Activated naive CD4-positive, alpha-beta T cell treated with anti-CD3 and anti-CD28 coated beads for 36 hours (primary cell): ENCODE measurements around the gene VPS26C. TPM values are rescaled to one million over a fixed set of nuclear protein-coding genes. Genes with fewer than 3 reads are reported as not detected.
A peak's percentile ranks its signal among the peaks of the same experiment; 100 is the strongest.

Experiments
- CTCF ChIA-PET: fragments of 350-600 bp; sonication (Branson Sonifier 250); formaldehyde crosslinking; loops from one replicate; lab custom pipeline; 2021; ENCODE audit warnings: antibody characterized with exemption; lab: Charles Lee
- DNase-seq: peaks from one replicate; pipeline ENCODE4 v3.0.0-alpha.2; 2020
- H3K27ac Mint-ChIP-seq: one replicate; pipeline ENCODE4 v1.8.0; 2021; ENCODE audit warnings: mild to moderate bottlenecking, mixed read lengths
- H3K27me3 Mint-ChIP-seq: one replicate; pipeline ENCODE4 v1.8.0; 2021; ENCODE audit warnings: low read depth, mixed read lengths
- H3K36me3 Mint-ChIP-seq: one replicate; pipeline ENCODE4 v1.8.0; 2021; ENCODE audit warnings: low read depth, mixed read lengths
- H3K4me1 Mint-ChIP-seq: one replicate; pipeline ENCODE4 v1.8.0; 2021; ENCODE audit warnings: low read depth, mixed read lengths
- H3K4me3 Mint-ChIP-seq: one replicate; pipeline ENCODE4 v1.8.0; 2021; ENCODE audit warnings: mild to moderate bottlenecking, moderate library complexity, mixed read lengths
- H3K9me3 Mint-ChIP-seq: one replicate; pipeline ENCODE4 v1.8.0; 2021; ENCODE audit warnings: mixed read lengths
- intact Hi-C: fragments of 100-400 bp; cut with micrococcal nuclease; formaldehyde crosslinking; loops from one replicate; pipeline ENCODE4 v1.15.1; 2023
- total RNA-seq, 2 experiments: library from RNA; stranded (reverse); gene quantifications; one replicate each; pipeline ENCODE4 v1.2.3, GENCODE V29; 2021

VPS26C gene
- total RNA-seq, 2 experiments from 2014 or later = 50.1 to 51.0 TPM

DNA sequence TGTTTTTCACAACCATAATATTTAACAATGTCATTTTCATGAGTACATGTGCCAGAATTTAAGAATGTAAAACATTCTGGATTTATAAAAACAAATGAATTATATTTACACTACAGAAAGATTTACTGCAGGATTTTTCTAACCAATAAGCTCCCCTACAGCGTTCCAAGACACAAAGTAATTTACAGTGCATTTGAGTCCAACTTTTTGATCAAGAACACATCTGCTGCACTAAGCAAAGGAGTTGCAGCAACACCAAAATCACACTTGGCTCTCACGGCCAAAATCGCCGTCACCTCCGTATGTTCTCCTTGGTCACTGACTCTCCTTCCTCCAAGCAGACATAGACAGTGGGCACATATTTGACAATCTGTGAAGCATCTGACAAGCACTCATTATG, 7.7 kb downstream of the VPS26C start:
- CTCF ChIA-PET = no interaction called here
- Mint-ChIP-seq H3K9me3 (no peaks in the 10 kb centered on the region), H3K27ac (no peak overlapping the region), H3K36me3 (peaks cover 4% of the 10 kb centered on the region), H3K4me3 (no peak overlapping the region), H3K4me1 (peaks cover 30% of the 10 kb centered on the region), H3K27me3 (no peaks in the 10 kb centered on the region)
- intact Hi-C loops = loop anchor here (2.0 kb wide), 1 partner anchor 187 kb away; the partner anchor contains the start of genes PIGP and TTC3
- DNase-seq = no peak

GRCh38 chr21:37257967-37258877, 8.9 kb downstream of the VPS26C start:
- intact Hi-C loops = loop anchor here (1.0 to 2.0 kb wide), 3 partner anchors 9 to 185 kb away; partner anchors contain the start of genes PIGP, TTC3 and VPS26C
- peak; percentile 88 for DNase-seq
- Mint-ChIP-seq H3K27ac (peak overlapping the region; percentile 91), H3K4me3 (peak overlapping the region; percentile 77), H3K4me1 (peaks cover 25% of the 10 kb centered on the region), H3K27me3 (no peaks in the 10 kb centered on the region), H3K9me3 (no peaks in the 10 kb centered on the region), H3K36me3 (peaks cover 7% of the 10 kb centered on the region)
- CTCF ChIA-PET = interaction anchor here (0.8 to 1.4 kb wide), 3 partner anchors 15 to 306 kb away, joined by 3 to 5 read pairs (median 3); no protein-coding TSS in a partner anchor

DNA sequence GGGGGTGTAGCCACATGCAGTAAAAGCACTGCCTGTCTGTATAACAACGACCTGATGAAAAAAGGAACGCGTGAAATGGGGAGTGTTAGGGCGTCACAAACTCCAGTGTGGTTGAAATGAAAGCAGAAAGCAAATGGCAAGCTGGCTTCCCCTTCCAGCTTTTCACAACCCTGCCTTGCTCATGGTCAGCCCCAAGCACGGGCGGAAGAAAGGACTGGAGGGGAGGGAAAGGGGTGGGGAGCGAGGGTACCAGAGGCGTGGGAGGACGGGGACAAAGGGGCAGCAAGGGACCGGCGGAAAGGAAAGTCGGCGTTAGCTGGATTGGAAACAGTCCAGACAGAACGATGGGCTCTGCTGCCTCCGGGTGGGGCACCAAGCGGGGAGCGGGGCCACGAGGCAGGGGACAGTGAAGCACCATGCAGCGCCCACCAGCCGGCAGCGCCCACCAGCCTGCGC, 9.6 kb downstream of the VPS26C start:
- H3K27ac Mint-ChIP-seq = peak overlapping the region; percentile 91
- H3K4me3 Mint-ChIP-seq = peak overlapping the region; percentile 77
- CTCF ChIA-PET = interaction anchor here (1.0 to 1.4 kb wide), 2 partner anchors 112 to 306 kb away, joined by 3 to 5 read pairs; no protein-coding TSS in a partner anchor
- H3K9me3 Mint-ChIP-seq = no peaks in the 10 kb centered on the region
- H3K4me1 Mint-ChIP-seq = peaks cover 28% of the 10 kb centered on the region
- H3K36me3 Mint-ChIP-seq = peaks cover 7% of the 10 kb centered on the region
- intact Hi-C loops = no loop called here
- no peaks in the 10 kb centered on the region for H3K27me3 Mint-ChIP-seq
- peak; percentile 51 for DNase-seq

DNA sequence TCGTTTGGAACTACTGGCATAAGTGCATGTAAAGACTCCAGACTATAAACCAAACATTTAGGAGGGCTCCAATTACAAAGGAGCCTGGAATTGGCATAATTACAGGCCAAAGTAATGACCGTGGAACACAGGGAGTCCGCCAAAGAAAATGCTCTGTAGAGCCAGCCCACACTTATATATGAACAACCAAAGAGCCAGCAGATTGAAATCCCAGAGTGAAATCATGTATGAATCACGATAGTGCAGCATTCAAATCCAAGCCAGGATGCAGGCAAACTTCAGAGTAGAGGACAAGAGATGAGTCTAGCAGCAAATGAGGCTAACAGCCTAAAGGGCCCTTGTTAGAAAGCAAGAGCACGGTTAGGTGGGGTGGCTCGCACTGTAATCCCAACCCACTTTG, 13.1 kb downstream of the VPS26C start:
- no peak for DNase-seq
- CTCF ChIA-PET = no interaction called here
- H3K27me3 Mint-ChIP-seq = no peaks in the 10 kb centered on the region
- no peaks in the 10 kb centered on the region for H3K9me3 Mint-ChIP-seq
- intact Hi-C loops = no loop called here
- no peak overlapping the region for H3K4me3 Mint-ChIP-seq
- no peak overlapping the region for H3K27ac Mint-ChIP-seq
- peaks cover 7% of the 10 kb centered on the region for H3K36me3 Mint-ChIP-seq
- peaks cover 39% of the 10 kb centered on the region for H3K4me1 Mint-ChIP-seq

DNA sequence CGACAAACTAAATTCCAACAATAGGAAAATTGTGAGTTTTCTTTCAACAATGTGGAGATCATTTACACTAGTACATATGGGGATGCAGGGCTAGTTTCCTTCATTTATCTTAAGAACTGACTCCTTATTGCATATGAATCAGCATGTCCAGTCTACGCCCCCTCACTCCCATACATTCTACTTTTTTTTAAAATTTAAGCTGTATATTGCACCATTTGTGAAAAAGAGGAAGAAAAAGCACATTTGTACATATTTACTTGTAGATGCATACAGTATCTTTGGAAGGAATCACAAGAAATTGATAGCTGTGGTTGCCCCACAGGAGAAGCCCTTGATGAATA, 15.9 kb downstream of the VPS26C start:
- DNase-seq = no peak
- Mint-ChIP-seq H3K4me3 (no peak overlapping the region), H3K36me3 (peaks cover 4% of the 10 kb centered on the region), H3K27ac (no peak overlapping the region), H3K27me3 (no peaks in the 10 kb centered on the region), H3K9me3 (no peaks in the 10 kb centered on the region), H3K4me1 (peaks cover 43% of the 10 kb centered on the region)
- intact Hi-C loops = no loop called here
- CTCF ChIA-PET = interaction anchor here (0.6 to 0.7 kb wide), 2 partner anchors 32 to 206 kb away, joined by 4 read pairs; no protein-coding TSS in a partner anchor

- DNase-seq = no peak
- no peak overlapping the region for H3K4me3 Mint-ChIP-seq
- peaks cover 4% of the 10 kb centered on the region for H3K36me3 Mint-ChIP-seq
- CTCF ChIA-PET = no interaction called here
- H3K27me3 Mint-ChIP-seq = no peaks in the 10 kb centered on the region
- no peaks in the 10 kb centered on the region for H3K9me3 Mint-ChIP-seq
- no peak overlapping the region for H3K27ac Mint-ChIP-seq
- intact Hi-C loops = no loop called here
- H3K4me1 Mint-ChIP-seq = peaks cover 59% of the 10 kb centered on the region
These were observed 17.8 kb downstream of the VPS26C start for GRCh38 chr21:37249112-37249904.

DNA sequence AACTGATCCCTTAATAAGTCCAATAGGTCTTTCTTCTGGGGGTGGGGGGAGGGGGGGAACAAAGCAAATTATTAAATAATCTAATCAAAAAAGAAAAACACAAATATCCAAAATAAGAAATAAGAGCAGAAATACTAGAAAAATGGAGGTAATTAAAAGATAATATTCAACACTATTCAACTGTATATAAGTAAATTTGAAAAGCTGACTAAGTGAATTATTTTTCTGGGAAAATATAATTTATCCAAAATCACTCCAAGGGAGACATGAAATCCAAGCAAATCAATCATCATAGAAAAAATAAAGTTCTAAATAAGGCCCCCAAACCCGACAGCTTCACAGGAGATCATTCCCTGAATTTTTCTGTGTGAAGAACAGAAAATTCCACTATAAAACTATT, 18.8 kb downstream of the VPS26C start:
- CTCF ChIA-PET = interaction anchor here (0.6 kb wide), 1 partner anchor 134 kb away, joined by 3 read pairs; no protein-coding TSS in a partner anchor
- peaks cover 4% of the 10 kb centered on the region for H3K36me3 Mint-ChIP-seq
- no peak overlapping the region for H3K27ac Mint-ChIP-seq
- peaks cover 62% of the 10 kb centered on the region for H3K4me1 Mint-ChIP-seq
- DNase-seq = no peak
- intact Hi-C loops = no loop called here
- no peak overlapping the region for H3K4me3 Mint-ChIP-seq
- no peaks in the 10 kb centered on the region for H3K9me3 Mint-ChIP-seq
- no peaks in the 10 kb centered on the region for H3K27me3 Mint-ChIP-seq

- CTCF ChIA-PET = no interaction called here
- H3K27ac Mint-ChIP-seq = peak overlapping the region; percentile 4
- H3K27me3 Mint-ChIP-seq = no peaks in the 10 kb centered on the region
- H3K4me3 Mint-ChIP-seq = peak overlapping the region; percentile 5
- intact Hi-C loops = no loop called here
- no peak for DNase-seq
- peaks cover 6% of the 10 kb centered on the region for H3K36me3 Mint-ChIP-seq
- peaks cover 55% of the 10 kb centered on the region for H3K4me1 Mint-ChIP-seq
- no peaks in the 10 kb centered on the region for H3K9me3 Mint-ChIP-seq
These were observed 22.0 kb downstream of the VPS26C start for GRCh38 chr21:37245151-37245550.

DNA sequence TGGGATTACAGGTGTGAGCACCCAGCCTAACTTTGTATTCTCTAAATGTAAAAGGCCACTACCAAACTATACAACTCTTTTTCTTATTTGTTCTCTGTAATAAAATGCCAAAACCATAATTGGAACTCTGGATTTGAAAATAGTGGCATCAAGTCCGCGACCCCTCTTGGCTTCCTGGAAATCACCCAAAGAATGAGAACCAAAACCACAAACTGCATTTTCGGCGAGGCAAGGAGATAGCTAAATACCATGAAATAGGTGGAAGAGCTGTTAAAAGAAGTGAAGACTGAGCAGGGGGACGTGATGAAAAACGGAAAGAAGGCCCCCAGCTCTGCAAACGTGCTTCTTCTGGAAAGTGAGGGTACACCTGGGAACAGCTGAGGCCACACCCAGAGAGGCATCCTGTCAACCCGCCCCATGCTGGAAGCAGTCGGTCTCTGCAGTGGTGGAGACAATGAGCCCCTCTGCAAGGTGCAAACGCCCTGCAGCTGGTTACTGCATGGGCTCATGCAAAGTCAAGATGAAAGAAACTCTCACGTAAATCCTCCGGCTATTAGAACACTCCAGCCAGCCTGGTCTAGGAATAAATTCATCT, 22.5 kb downstream of the VPS26C start:
- Mint-ChIP-seq H3K36me3 (peaks cover 6% of the 10 kb centered on the region), H3K27me3 (no peaks in the 10 kb centered on the region), H3K27ac (peak overlapping the region; percentile 1), H3K4me3 (peak overlapping the region; percentile 5), H3K4me1 (peaks cover 51% of the 10 kb centered on the region), H3K9me3 (no peaks in the 10 kb centered on the region)
- CTCF ChIA-PET = no interaction called here
- no peak for DNase-seq
- intact Hi-C loops = no loop called here

- H3K36me3 Mint-ChIP-seq = peaks cover 8% of the 10 kb centered on the region
- intact Hi-C loops = no loop called here
These were observed 23.2 kb downstream of the VPS26C start for GRCh38 chr21:37243961-37244360.

DNA sequence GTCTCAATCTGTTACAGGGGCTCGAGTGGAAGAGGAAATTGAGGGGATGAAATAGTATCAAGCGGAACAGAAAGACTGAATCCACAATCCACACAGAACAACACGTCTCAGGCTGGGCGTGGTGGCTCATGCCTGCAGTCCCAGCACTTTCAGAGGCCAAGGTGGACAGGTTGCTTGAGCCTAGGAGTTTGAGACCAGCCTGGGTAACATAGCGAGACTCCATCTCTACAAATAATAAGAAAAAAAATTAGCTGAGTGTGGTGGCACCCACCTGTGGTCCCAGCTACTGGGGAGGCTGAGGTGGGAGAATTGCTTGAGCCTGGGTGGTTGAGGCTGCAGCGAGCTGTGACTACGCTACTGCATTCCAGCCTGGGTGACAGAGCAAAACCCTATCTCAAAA, 25.7 kb downstream of the VPS26C start:
- Mint-ChIP-seq H3K27ac (no peak overlapping the region), H3K36me3 (peaks cover 17% of the 10 kb centered on the region), H3K4me3 (no peak overlapping the region), H3K27me3 (no peaks in the 10 kb centered on the region), H3K9me3 (no peaks in the 10 kb centered on the region), H3K4me1 (peaks cover 53% of the 10 kb centered on the region)
- intact Hi-C loops = no loop called here
- DNase-seq = no peak
- CTCF ChIA-PET = no interaction called here

More at GRCh38 chr21:37243961-37244360, 23.2 kb downstream of the VPS26C start:
- H3K4me3 Mint-ChIP-seq = no peak overlapping the region
- peak overlapping the region; percentile 7 for H3K27ac Mint-ChIP-seq
- CTCF ChIA-PET = no interaction called here
- no peaks in the 10 kb centered on the region for H3K9me3 Mint-ChIP-seq
- DNase-seq = no peak
- H3K4me1 Mint-ChIP-seq = peaks cover 46% of the 10 kb centered on the region
- no peaks in the 10 kb centered on the region for H3K27me3 Mint-ChIP-seq

- peaks cover 49% of the 10 kb centered on the region for H3K4me1 Mint-ChIP-seq
- H3K27ac Mint-ChIP-seq = no peak overlapping the region
- H3K36me3 Mint-ChIP-seq = peaks cover 17% of the 10 kb centered on the region
- H3K4me3 Mint-ChIP-seq = no peak overlapping the region
- CTCF ChIA-PET = no interaction called here
- H3K27me3 Mint-ChIP-seq = no peaks in the 10 kb centered on the region
- DNase-seq = no peak
- no peaks in the 10 kb centered on the region for H3K9me3 Mint-ChIP-seq
- intact Hi-C loops = no loop called here
These were observed 26.2 kb downstream of the VPS26C start for GRCh38 chr21:37240978-37241377.
